GM08714 (cell line): ENCODE data around the gene SLC22A15.
"Not testable (repeated sequence)": the region's sequence is repeated elsewhere in the genome, so short reads cannot be mapped to it uniquely, and the experiment has no call there.

Source experiments
- H3K4me3 ChIP-seq: fragments of 200-500 bp; sonication (Bioruptor generic); 2 replicates; pipeline ENCODE4 v1.5.1; 2014; ENCODE audit warnings: mild to moderate bottlenecking, low read length, inconsistent platforms
- ZNF274 ChIP-seq: IDR thresholded peaks from 2 replicates; pipeline ENCODE4 v1.6.1; 2012; ENCODE audit warnings: mild to moderate bottlenecking, low read depth, low read length

SLC22A15 gene

GRCh38 chr1:115975569-115976061 is 698 bp upstream of the SLC22A15 start:
- no peak for TF ChIP-seq ZNF274
- H3K4me3 ChIP-seq: peak overlapping the region; percentile 51; the same call in 1 of the 2 replicates

GRCh38 chr1:115976921-115977498 is 697 bp downstream of the SLC22A15 start:
- peak overlapping the region; percentile 51; the same call in 1 of the 2 replicates for H3K4me3 ChIP-seq
- TF ChIP-seq ZNF274: no peak

GRCh38 chr1:115977499-115978258 is 1.4 kb downstream of the SLC22A15 start:
- no peak for TF ChIP-seq ZNF274
- H3K4me3 ChIP-seq: no peak overlapping the region

- H3K4me3 ChIP-seq: no peak overlapping the region
- no peak for TF ChIP-seq ZNF274
These were observed 2.1 kb downstream of the SLC22A15 start for GRCh38 chr1:115978292-115978941.

- no peak for TF ChIP-seq ZNF274
These were observed 3.8 kb downstream of the SLC22A15 start for GRCh38 chr1:115980156-115980555.

GRCh38 chr1:115980998-115981993 is 5.0 kb downstream of the SLC22A15 start:
- TF ChIP-seq ZNF274: no peak
- no peak overlapping the region for H3K4me3 ChIP-seq

More at GRCh38 chr1:115980156-115980555, 3.8 kb downstream of the SLC22A15 start:
- no peak overlapping the region for H3K4me3 ChIP-seq

- no peak overlapping the region for H3K4me3 ChIP-seq
- TF ChIP-seq ZNF274: no peak
These were observed 6.1 kb downstream of the SLC22A15 start for GRCh38 chr1:115982400-115982799.

GRCh38 chr1:115983584-115983983 is 7.3 kb downstream of the SLC22A15 start:
- no peak for TF ChIP-seq ZNF274

GRCh38 chr1:115987623-115988022 is 11.3 kb downstream of the SLC22A15 start:
- TF ChIP-seq ZNF274: no peak
- no peak overlapping the region for H3K4me3 ChIP-seq

More at GRCh38 chr1:115983584-115983983, 7.3 kb downstream of the SLC22A15 start:
- no peak overlapping the region for H3K4me3 ChIP-seq

GRCh38 chr1:115988953-115989352 is 12.6 kb downstream of the SLC22A15 start:
- TF ChIP-seq ZNF274: no peak
- no peak overlapping the region for H3K4me3 ChIP-seq

GRCh38 chr1:115989699-115990098 is 13.4 kb downstream of the SLC22A15 start:
- no peak overlapping the region for H3K4me3 ChIP-seq
- TF ChIP-seq ZNF274: no peak

- no peak overlapping the region for H3K4me3 ChIP-seq
These were observed 15.6 kb downstream of the SLC22A15 start for GRCh38 chr1:115991909-115992308.

GRCh38 chr1:115997921-115998320 is 21.6 kb downstream of the SLC22A15 start:
- not testable (repeated sequence) for H3K4me3 ChIP-seq

More at GRCh38 chr1:115991909-115992308, 15.6 kb downstream of the SLC22A15 start:
- no peak for TF ChIP-seq ZNF274

GRCh38 chr1:116001739-116002487 is 25.6 kb downstream of the SLC22A15 start:
- H3K4me3 ChIP-seq: no peak overlapping the region

More at GRCh38 chr1:116001739-116002487, 25.6 kb downstream of the SLC22A15 start:
- TF ChIP-seq ZNF274: no peak
